ENCODE measurements around the gene METTL6.

GRCh38 chr3:15403965-15404364, 23.4 kb downstream of the METTL6 start:
- TF ChIP-seq POLR2A (IDR thresholded peaks at IDR 0.05) (no peak), CTCF (IDR thresholded peaks at IDR 0.05) (no peak)
